ENCODE data around the gene CYP4F12. TPM values are rescaled to one million over a fixed set of nuclear protein-coding genes. Genes with fewer than 3 reads are reported as not detected.

The CYP4F12 gene
- total RNA-seq, 2 experiments from 2014 or later, result 0.41 TPM; not detected in 1

DNA sequence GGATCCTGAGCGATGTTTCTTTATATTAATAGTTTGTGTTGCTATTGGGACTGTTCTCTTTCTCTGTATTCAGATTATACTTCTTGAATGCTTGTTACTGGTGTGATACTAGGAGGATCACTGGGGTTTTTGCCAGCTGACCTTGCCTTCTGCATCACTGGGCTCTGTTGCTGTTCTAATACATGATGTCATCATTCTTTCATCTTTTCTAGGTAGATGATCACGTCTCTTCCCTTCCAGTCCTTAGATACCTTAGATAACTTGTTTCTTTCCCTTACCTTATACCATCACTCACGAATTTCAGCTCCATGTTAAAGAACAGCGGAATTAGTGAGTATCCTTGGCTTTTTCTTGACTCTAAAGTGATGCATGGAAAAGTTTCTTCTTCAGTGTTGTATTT is 64.8 kb downstream of the CYP4F12 start, which contains the start of gene OR10H3:
Gene OR10H3 (plus strand): TSS at position 264 of the 400 bp plus-strand sequence. CDS start 3,408 bp downstream, outside the sequence.
- no peak within 1 kb of the TSS for H3K4me3 Mint-ChIP-seq
- no peak within 1 kb of the TSS for H3K27ac Mint-ChIP-seq
- H3K36me3 Mint-ChIP-seq, result peaks cover 7% of the 10 kb centered on the region
- CTCF ChIA-PET, result no interaction called here
- H3K9me3 Mint-ChIP-seq, result peaks cover 17% of the 10 kb centered on the region
- intact Hi-C loops (cut with micrococcal nuclease), result no loop called here
- no peak for DNase-seq
- POLR2A ChIA-PET, result interaction anchor here (0.7 kb wide), 1 partner anchor 101 kb away, joined by 3 read pairs; no protein-coding TSS in a partner anchor
- H3K4me1 Mint-ChIP-seq (ENCODE audit: low read depth), result no peaks in the 10 kb centered on the region
- peaks cover 10% of the 10 kb centered on the region for H3K27me3 Mint-ChIP-seq

- H3K9me3 Mint-ChIP-seq, result peaks cover 17% of the 10 kb centered on the region
- ChIA-PET POLR2A (no interaction called here), CTCF (no interaction called here)
- no peak overlapping the region for H3K4me3 Mint-ChIP-seq
- peaks cover 7% of the 10 kb centered on the region for H3K36me3 Mint-ChIP-seq
- no peaks in the 10 kb centered on the region for H3K4me1 Mint-ChIP-seq (ENCODE audit: low read depth)
- peaks cover 18% of the 10 kb centered on the region for H3K27me3 Mint-ChIP-seq
- no peak overlapping the region for H3K27ac Mint-ChIP-seq
- no peak for DNase-seq
- intact Hi-C loops (cut with micrococcal nuclease), result no loop called here
Measured at GRCh38 chr19:15740785-15741184, 67.9 kb downstream of the CYP4F12 start.

Other genes starting within 250 kb of the CYP4F12 start
- 10 to 100 TPM; 18.2 to 21.4 TPM for gene WIZ, start 223.1 kb upstream of the CYP4F12 start, total RNA-seq
- 100 to 1,000 TPM; 125 to 130 TPM for gene RASAL3, start 208.5 kb upstream of the CYP4F12 start, total RNA-seq
- gene PGLYRP2, start 193.6 kb upstream of the CYP4F12 start, total RNA-seq, result under 1 TPM in 1 of 2 experiments, not detected in 1; 0.24 TPM
- under 1 TPM; 0.50 to 0.56 TPM for gene CYP4F22, start 164.6 kb upstream of the CYP4F12 start, total RNA-seq
- not detected for gene CYP4F8, start 57.9 kb upstream of the CYP4F12 start, total RNA-seq
- gene CYP4F3, start 32.2 kb upstream of the CYP4F12 start, total RNA-seq, result not detected
- gene OR10H2, start 54.9 kb downstream of the CYP4F12 start, total RNA-seq, result not detected
- not detected for gene OR10H3, start 64.9 kb downstream of the CYP4F12 start, total RNA-seq
- gene OR10H5, start 114.6 kb downstream of the CYP4F12 start, total RNA-seq, result not detected
- not detected for gene OR10H1, start 142.6 kb downstream of the CYP4F12 start, total RNA-seq
- not detected for gene CYP4F2, start 225.0 kb downstream of the CYP4F12 start, total RNA-seq

Measured in activated CD4-positive, alpha-beta memory T cell treated with anti-CD3 and anti-CD28 coated beads for 36 hours (primary cell).